Loucy (cell line): ENCODE measurements around the gene FBH1.

Experiments
- H2AFZ ChIP-seq: fragments of 200-600 bp; sonication (generic); 2 replicates; pipeline ENCODE4 v1.6.0; 2016; ENCODE audit warnings: antibody characterized with exemption, mild to moderate bottlenecking, low read length, moderate library complexity
- H3F3A ChIP-seq: fragments of 200-600 bp; 2 replicates; pipeline ENCODE4 v1.6.0; 2016; ENCODE audit warnings: antibody characterized with exemption, low read depth, mild to moderate bottlenecking
- H3K27me3 ChIP-seq: fragments of 200-600 bp; sonication (generic); 2 replicates; pipeline ENCODE4 v1.6.1; 2014; ENCODE audit warnings: low read length, mild to moderate bottlenecking; ENCODE audit not compliant: insufficient read depth, poor library complexity, severe bottlenecking
- H3K36me3 ChIP-seq: fragments of 200-600 bp; sonication (generic); 2 replicates; pipeline ENCODE4 v1.6.1; 2016; ENCODE audit warnings: low read length; ENCODE audit not compliant: insufficient read depth
- H3K4me1 ChIP-seq: fragments of 200-600 bp; sonication (generic); 2 replicates; pipeline ENCODE4 v1.5.1; 2014; ENCODE audit warnings: low read length, mild to moderate bottlenecking; ENCODE audit not compliant: insufficient read depth, poor library complexity, severe bottlenecking
- H3K4me2 ChIP-seq: fragments of 200-600 bp; sonication (generic); 2 replicates; pipeline ENCODE4 v1.6.0; 2014; ENCODE audit warnings: antibody characterized with exemption, low read length, low read depth, mild to moderate bottlenecking; ENCODE audit not compliant: poor library complexity, severe bottlenecking
- H3K4me3 ChIP-seq: fragments of 200-600 bp; sonication (generic); 2 replicates; pipeline ENCODE4 v1.5.1; 2014; ENCODE audit warnings: low read length, mild to moderate bottlenecking, mixed read lengths; ENCODE audit not compliant: poor library complexity, severe bottlenecking
- H3K79me2 ChIP-seq: fragments of 200-600 bp; sonication (generic); 2 replicates; pipeline ENCODE4 v1.6.1; 2014; ENCODE audit warnings: low read length; ENCODE audit not compliant: insufficient read depth
- H3K9ac ChIP-seq: fragments of 200-600 bp; sonication (generic); 2 replicates; pipeline ENCODE4 v1.6.0; 2014; ENCODE audit warnings: mild to moderate bottlenecking, low read depth, low read length, moderate library complexity; ENCODE audit not compliant: poor library complexity, severe bottlenecking
- H3K9me2 ChIP-seq: fragments of 200-600 bp; sonication (generic); replicated peaks from 2 replicates; pipeline ENCODE4 v1.6.1; 2016; ENCODE audit warnings: low read depth, low read length, mixed read lengths
- H3K9me3 ChIP-seq: fragments of 200-600 bp; sonication (generic); 2 replicates; pipeline ENCODE4 v1.6.1; 2014; ENCODE audit warnings: mild to moderate bottlenecking, antibody characterized with exemption, low read length, low read depth; ENCODE audit not compliant: insufficient read depth
- H4K20me1 ChIP-seq: fragments of 200-600 bp; sonication (generic); 2 replicates; pipeline ENCODE4 v1.6.0; 2014; ENCODE audit warnings: antibody characterized with exemption, low read length, mild to moderate bottlenecking; ENCODE audit not compliant: insufficient read depth, poor library complexity, severe bottlenecking
- EZH2phosphoT487 ChIP-seq: fragments of 200-600 bp; IDR thresholded peaks from 2 replicates; pipeline ENCODE4 v1.6.1; 2018; ENCODE audit warnings: antibody characterized with exemption, mild to moderate bottlenecking, moderate library complexity, borderline replicate concordance
- TF ChIP-seq, protein P1 (sequence below): fragments of 200-600 bp; sonication (generic); conservative IDR thresholded peaks from 2 replicates; pipeline ENCODE4 v1.5.1; 2014; ENCODE audit warnings: mild to moderate bottlenecking, antibody characterized with exemption, low read length

FBH1 gene

DNA sequence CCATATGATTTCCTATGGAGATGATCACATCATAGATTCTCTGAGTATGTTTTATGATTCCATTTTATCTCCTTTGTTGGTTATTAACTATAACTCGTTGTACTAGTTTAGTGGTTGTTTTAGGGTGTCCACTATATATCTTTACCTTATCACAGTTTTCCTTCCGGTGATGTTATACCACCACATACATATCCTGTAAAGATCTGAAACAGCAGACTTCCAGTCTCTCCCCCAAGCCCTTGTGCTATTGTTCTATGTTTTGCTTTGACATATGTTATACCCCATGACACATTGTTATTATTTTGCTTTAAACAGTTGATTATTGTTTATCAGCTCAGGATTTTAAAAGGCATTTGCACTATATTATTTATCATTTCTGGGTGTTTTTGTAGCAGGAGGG is 80.0 kb downstream of the FBH1 start:
- Histone ChIP-seq H3K4me2 (no peak overlapping the region), H2AFZ (no peak overlapping the region), H4K20me1 (no peaks in the 10 kb centered on the region), H3K9me2 (no peaks in the 10 kb centered on the region), H3K4me3 (no peak overlapping the region), H3K9me3 (no peaks in the 10 kb centered on the region), H3K4me1 (no peaks in the 10 kb centered on the region), H3K79me2 (no peaks in the 10 kb centered on the region), H3K9ac (no peak overlapping the region), H3K36me3 (no peaks in the 10 kb centered on the region), H3K27me3 (no peaks in the 10 kb centered on the region), H3F3A (no peaks in the 10 kb centered on the region)
- no peak for TF ChIP-seq EZH2phosphoT487
- TF ChIP-seq, protein P1, sequence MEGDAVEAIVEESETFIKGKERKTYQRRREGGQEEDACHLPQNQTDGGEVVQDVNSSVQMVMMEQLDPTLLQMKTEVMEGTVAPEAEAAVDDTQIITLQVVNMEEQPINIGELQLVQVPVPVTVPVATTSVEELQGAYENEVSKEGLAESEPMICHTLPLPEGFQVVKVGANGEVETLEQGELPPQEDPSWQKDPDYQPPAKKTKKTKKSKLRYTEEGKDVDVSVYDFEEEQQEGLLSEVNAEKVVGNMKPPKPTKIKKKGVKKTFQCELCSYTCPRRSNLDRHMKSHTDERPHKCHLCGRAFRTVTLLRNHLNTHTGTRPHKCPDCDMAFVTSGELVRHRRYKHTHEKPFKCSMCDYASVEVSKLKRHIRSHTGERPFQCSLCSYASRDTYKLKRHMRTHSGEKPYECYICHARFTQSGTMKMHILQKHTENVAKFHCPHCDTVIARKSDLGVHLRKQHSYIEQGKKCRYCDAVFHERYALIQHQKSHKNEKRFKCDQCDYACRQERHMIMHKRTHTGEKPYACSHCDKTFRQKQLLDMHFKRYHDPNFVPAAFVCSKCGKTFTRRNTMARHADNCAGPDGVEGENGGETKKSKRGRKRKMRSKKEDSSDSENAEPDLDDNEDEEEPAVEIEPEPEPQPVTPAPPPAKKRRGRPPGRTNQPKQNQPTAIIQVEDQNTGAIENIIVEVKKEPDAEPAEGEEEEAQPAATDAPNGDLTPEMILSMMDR, result no peak

DNA sequence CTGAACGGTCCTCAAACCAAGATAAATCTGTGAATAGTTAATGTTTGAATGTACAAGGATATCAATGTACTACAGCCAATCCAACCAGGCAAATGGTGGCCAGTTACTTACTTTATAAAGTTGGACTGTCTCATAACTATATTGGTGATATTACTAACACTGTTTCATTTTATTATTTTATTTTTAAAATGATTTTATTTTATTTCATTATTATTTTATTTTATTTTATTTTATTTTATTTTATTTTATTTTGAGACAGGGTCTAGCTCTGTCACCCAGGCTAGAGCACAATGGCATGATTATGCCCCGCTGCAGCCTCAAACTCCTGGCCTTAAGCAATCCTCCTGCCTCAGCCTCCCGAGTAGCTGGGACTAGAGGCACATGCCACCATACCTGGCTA is 80.5 kb downstream of the FBH1 start:
- Histone ChIP-seq H4K20me1 (no peaks in the 10 kb centered on the region), H3K4me2 (no peak overlapping the region), H3K4me3 (no peak overlapping the region), H3K4me1 (no peaks in the 10 kb centered on the region), H3K79me2 (no peaks in the 10 kb centered on the region), H3F3A (no peaks in the 10 kb centered on the region), H2AFZ (no peak overlapping the region), H3K9me3 (no peaks in the 10 kb centered on the region), H3K9me2 (no peaks in the 10 kb centered on the region), H3K9ac (no peak overlapping the region), H3K27me3 (no peaks in the 10 kb centered on the region), H3K36me3 (no peaks in the 10 kb centered on the region)
- no peak for TF ChIP-seq EZH2phosphoT487
- TF ChIP-seq, protein P1, result no peak

DNA sequence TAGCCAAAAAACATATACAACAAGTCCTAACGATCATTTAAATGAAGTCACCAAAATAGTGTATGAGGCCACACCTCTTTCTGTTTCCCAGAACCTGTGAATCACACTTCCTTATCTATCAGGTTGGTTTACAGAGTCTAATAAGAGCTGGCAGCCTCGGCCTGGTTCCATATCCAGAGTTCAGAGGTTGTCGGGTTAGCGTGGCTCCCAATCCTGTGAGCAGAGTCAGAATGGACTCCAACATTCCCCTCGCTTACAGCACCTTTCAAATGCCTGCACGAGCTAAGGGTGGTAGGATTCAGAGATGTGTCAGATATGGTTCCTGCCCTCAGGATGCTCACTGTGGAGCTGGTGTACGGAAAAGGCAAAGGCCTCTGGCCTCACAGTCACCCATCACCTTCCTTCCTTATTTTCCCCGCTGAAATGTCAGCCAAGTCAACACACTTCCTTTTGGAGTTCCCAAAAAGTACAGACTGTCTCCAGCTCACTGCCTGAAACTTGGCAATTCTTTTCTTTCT is 81.3 kb downstream of the FBH1 start:
- no peaks in the 10 kb centered on the region for H3K9me2 ChIP-seq
- no peaks in the 10 kb centered on the region for H3F3A ChIP-seq
- H3K9ac ChIP-seq, result no peak overlapping the region
- H2AFZ ChIP-seq, result no peak overlapping the region
- H3K27me3 ChIP-seq, result no peaks in the 10 kb centered on the region
- no peaks in the 10 kb centered on the region for H3K9me3 ChIP-seq
- no peaks in the 10 kb centered on the region for H3K36me3 ChIP-seq
- no peak overlapping the region for H3K4me3 ChIP-seq
- TF ChIP-seq, protein P1, result no peak
- TF ChIP-seq EZH2phosphoT487, result no peak
- H3K4me1 ChIP-seq, result peaks cover 5% of the 10 kb centered on the region
- H4K20me1 ChIP-seq, result no peaks in the 10 kb centered on the region
- no peaks in the 10 kb centered on the region for H3K79me2 ChIP-seq
- H3K4me2 ChIP-seq, result no peak overlapping the region
